Activated CD4-positive, alpha-beta T cell treated with anti-CD3 and anti-CD28 coated beads, Interleukin-2, amount 10 ng/mL, durations not matched to agents 24 days and 14 days (primary cell): ENCODE measurements around the gene CST5. TPM values are rescaled to one million over a fixed set of nuclear protein-coding genes. Genes with fewer than 3 reads are reported as not detected.
A peak's percentile ranks its signal among the peaks of the same experiment; 100 is the strongest.

Source experiments
- DNase-seq: peaks from one replicate; pipeline ENCODE4 v3.0.0; 2022
- H3K27ac Mint-ChIP-seq: one replicate; pipeline ENCODE4 v1.8.0; 2022; ENCODE audit warnings: mild to moderate bottlenecking, mixed read lengths
- H3K27me3 Mint-ChIP-seq: one replicate; pipeline ENCODE4 v1.8.0; 2022; ENCODE audit warnings: mixed read lengths
- H3K36me3 Mint-ChIP-seq: one replicate; pipeline ENCODE4 v1.8.0; 2022; ENCODE audit warnings: low read depth, mild to moderate bottlenecking, mixed read lengths
- H3K4me1 Mint-ChIP-seq: one replicate; pipeline ENCODE4 v1.8.0; 2021; ENCODE audit warnings: mixed read lengths
- H3K4me3 Mint-ChIP-seq: one replicate; pipeline ENCODE4 v1.8.0; 2022; ENCODE audit warnings: mild to moderate bottlenecking, moderate library complexity, mixed read lengths
- H3K9me3 Mint-ChIP-seq: one replicate; pipeline ENCODE4 v1.8.0; 2021; ENCODE audit warnings: mixed read lengths
- intact Hi-C: fragments of 100-400 bp; cut with micrococcal nuclease; formaldehyde crosslinking; loops from one replicate; pipeline ENCODE4 v1.15.1; 2023
- total RNA-seq: library from RNA; stranded (reverse); gene quantifications from 2 replicates; pipeline ENCODE4 v1.2.3, GENCODE V29; 2022

Gene CST5, protein sequence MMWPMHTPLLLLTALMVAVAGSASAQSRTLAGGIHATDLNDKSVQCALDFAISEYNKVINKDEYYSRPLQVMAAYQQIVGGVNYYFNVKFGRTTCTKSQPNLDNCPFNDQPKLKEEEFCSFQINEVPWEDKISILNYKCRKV
- total RNA-seq = not detected in 2 replicates

DNA sequence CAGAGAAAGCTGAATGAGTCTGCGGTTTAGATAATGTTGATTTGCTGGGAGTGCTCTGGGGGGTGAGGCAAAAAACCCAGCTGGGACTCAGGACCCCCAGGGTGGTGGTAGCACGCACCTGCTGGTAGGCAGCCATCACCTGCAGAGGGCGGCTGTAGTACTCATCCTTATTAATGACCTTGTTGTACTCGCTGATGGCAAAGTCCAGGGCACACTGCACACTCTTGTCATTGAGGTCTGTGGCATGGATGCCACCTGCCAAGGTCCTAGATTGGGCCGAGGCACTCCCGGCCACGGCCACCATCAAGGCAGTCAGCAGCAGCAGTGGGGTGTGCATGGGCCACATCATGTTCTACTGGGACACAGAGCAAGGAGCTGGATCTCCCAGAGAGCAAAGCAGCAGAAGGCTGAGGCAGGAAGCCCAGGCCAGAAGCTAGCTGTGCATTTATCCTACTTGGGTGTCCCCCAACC, at the start of gene CST5:
CST5 (minus strand) TSS at position 421 of the 471 bp plus-strand sequence; CDS start at position 349, 72 bp downstream.
- Mint-ChIP-seq H3K4me3 (no peak within 1 kb of the TSS), H3K27ac (no peak within 1 kb of the TSS), H3K9me3 (no peaks in the 10 kb centered on the region), H3K4me1 (peaks cover 3% of the 10 kb centered on the region), H3K36me3 (no peaks in the 10 kb centered on the region), H3K27me3 (no peaks in the 10 kb centered on the region)
- intact Hi-C loops = no loop called here
- DNase-seq = no peak

DNA sequence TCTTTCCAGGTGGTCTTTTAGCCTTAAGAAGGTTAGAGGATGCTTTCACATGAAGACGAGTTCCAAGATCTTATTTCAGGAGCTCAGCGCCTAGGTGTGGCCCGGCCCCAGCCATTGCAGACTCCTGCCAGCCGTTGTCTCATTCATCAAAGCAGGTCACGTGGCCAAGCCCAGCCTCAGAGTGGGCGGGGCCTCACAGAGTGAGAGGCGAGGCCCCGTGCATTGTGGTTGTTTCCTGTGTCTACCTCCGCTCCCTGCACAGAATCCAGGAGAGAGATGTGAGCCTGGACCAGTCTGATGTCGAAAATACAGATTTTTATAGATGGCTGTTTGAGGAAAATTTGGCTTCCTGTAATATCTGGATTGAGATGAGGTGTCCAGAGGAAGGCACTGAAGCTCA, 49.2 kb upstream of the CST5 start:
- H3K27me3 Mint-ChIP-seq = no peaks in the 10 kb centered on the region
- no peak overlapping the region for H3K27ac Mint-ChIP-seq
- H3K36me3 Mint-ChIP-seq = no peaks in the 10 kb centered on the region
- H3K4me3 Mint-ChIP-seq = no peak overlapping the region
- peak; percentile 79 for DNase-seq
- peaks cover 10% of the 10 kb centered on the region for H3K9me3 Mint-ChIP-seq
- intact Hi-C loops = no loop called here
- peaks cover 14% of the 10 kb centered on the region for H3K4me1 Mint-ChIP-seq

DNA sequence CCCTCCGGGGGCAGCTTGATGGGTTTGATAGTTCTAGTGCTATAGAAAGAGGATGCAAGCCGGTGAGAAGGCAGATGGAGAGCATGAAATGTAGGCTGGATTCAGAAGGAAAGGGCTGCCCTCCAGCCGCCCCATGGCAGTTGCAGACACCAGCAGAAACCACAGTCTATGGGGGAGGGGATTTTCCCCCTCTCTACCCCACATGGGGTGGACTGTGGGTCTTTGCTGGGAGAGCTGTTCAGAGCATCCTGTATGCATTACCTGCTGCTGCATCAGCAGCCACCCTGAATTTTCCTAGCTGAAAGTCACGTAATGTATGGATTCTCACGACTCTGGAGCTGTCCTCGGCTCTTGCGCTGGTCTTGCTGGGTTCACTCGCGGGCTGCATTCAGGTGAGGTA, 48.8 kb upstream of the CST5 start:
- Mint-ChIP-seq H3K27ac (no peak overlapping the region), H3K4me1 (peaks cover 14% of the 10 kb centered on the region), H3K27me3 (no peaks in the 10 kb centered on the region), H3K4me3 (no peak overlapping the region), H3K36me3 (no peaks in the 10 kb centered on the region), H3K9me3 (peaks cover 10% of the 10 kb centered on the region)
- intact Hi-C loops = no loop called here
- DNase-seq = no peak

DNA sequence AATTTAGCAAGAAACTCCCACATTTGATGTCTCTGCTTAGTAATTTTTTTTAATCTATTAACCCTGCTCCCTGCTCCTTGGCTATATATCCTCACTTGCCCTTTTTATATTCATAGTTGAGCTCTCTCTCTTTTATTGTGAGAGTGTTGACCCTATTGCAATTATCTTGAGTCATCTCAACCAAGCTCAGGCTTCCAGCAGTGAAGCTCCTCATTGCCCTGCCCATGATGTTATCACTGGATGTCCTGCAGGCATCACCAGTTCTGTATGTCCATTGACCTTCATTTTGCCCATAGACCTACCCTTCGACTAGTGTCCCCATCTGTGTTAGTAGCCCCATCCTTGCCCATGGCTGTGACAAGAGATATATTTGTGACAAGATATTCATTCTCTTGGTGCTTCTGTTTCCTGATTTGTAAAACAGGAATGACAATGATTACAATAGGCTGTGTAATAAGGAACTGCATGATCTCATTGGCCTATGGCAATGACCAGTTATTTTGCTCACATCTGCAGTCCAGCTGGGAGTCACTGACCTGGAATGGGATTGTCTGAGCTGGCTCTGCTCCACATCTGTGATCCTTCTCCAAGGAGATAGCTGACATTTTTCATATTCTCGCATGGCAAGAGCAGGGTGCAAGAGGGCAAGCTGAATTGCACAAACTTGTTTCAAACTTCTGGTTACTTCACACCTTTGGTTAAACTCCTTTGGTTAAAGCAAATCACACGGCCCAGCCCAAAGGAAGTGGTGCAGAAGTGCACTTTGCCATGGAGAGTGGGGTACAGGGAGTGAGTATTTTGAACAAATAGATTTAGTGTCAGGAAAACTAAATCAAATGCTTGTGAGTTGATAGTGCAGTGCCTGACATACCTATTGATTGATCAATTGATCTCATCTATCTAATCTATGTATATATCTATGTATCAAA, 47.7 kb upstream of the CST5 start:
- Mint-ChIP-seq H3K4me1 (peaks cover 13% of the 10 kb centered on the region), H3K4me3 (no peak overlapping the region), H3K36me3 (no peaks in the 10 kb centered on the region), H3K9me3 (peaks cover 10% of the 10 kb centered on the region), H3K27me3 (no peaks in the 10 kb centered on the region), H3K27ac (no peak overlapping the region)
- intact Hi-C loops = no loop called here
- no peak for DNase-seq

DNA sequence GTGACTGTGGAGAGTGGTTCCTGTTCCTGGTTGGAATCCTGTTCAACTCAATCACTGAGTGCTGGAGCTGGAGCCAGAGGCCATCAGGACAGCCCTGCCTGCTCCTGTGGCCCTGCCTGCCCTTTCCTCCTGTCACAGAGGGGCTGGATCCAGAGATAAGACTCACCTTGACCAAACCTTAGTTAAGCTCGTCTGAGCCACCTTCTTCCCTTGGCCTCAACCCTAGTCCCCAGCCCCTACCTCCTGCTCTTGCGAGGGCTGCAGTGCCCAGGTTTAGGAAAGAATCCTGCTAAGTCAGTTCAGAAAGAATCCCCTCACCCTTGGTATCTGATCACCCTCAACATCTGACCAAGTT, 47.0 kb upstream of the CST5 start:
- intact Hi-C loops = no loop called here
- Mint-ChIP-seq H3K27ac (no peak overlapping the region), H3K9me3 (peaks cover 10% of the 10 kb centered on the region), H3K4me3 (no peak overlapping the region), H3K27me3 (no peaks in the 10 kb centered on the region), H3K36me3 (no peaks in the 10 kb centered on the region), H3K4me1 (peaks cover 13% of the 10 kb centered on the region)
- DNase-seq = no peak

DNA sequence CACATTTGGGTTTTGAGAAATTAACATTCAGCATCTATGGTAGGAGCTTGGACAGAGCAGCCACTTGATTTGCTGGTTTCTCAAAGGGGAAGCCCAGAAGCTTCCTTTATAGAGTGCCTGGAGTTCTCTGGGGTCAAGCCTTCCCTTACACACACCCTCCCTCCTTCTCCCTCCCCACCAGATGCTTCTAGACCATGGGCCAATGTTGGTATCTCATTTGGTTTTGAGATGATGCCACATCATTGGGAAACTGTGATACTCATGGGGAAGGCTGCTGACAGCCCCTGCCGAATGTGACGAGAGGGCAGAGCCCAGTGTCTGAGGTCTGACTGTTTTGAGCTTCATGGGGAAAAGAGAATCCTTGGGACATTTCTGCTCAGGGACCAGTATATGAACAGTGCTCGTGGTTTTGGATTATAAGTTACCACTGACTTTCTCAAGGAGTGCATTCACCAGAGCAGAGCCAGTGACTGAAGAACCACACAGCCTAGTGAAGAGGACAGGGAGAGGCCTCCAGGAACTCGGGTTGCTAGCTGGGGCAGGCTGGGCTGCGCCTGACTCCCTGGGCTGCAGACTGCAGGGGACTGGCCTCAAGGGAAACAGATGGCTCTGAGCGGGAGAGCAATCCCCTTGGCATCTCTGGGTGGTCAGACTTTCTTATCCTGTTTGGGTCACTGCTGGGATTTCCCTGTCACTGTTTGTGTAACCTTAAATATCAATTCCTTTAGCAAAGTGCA, 46.4 kb upstream of the CST5 start:
- H3K36me3 Mint-ChIP-seq = no peaks in the 10 kb centered on the region
- peaks cover 13% of the 10 kb centered on the region for H3K4me1 Mint-ChIP-seq
- H3K27ac Mint-ChIP-seq = no peak overlapping the region
- intact Hi-C loops = no loop called here
- no peak overlapping the region for H3K4me3 Mint-ChIP-seq
- DNase-seq = no peak
- H3K9me3 Mint-ChIP-seq = peaks cover 10% of the 10 kb centered on the region
- H3K27me3 Mint-ChIP-seq = no peaks in the 10 kb centered on the region

DNA sequence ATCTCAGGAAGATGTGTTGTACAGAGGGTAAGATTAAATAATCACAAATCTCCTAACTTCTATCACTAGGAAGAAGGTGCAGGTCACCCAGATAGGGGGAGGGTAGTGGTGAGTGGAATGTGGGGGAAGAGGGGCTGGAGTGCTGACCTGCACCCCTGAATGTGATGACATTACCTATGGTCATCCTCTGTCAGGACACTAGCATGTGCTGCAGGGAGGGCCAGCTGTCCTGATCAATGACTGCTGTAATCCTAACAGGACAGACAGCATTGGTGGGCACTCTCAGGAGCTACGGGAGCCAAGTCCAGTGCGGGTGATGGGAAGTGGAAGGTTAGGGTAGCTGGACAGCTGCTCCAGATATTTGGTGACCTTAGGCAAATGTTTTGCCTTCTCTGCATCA, 45.2 kb upstream of the CST5 start:
- no peak for DNase-seq
- peaks cover 17% of the 10 kb centered on the region for H3K4me1 Mint-ChIP-seq
- H3K9me3 Mint-ChIP-seq = peaks cover under 1% of the 10 kb centered on the region
- intact Hi-C loops = no loop called here
- H3K36me3 Mint-ChIP-seq = no peaks in the 10 kb centered on the region
- no peaks in the 10 kb centered on the region for H3K27me3 Mint-ChIP-seq
- no peak overlapping the region for H3K27ac Mint-ChIP-seq
- no peak overlapping the region for H3K4me3 Mint-ChIP-seq

DNA sequence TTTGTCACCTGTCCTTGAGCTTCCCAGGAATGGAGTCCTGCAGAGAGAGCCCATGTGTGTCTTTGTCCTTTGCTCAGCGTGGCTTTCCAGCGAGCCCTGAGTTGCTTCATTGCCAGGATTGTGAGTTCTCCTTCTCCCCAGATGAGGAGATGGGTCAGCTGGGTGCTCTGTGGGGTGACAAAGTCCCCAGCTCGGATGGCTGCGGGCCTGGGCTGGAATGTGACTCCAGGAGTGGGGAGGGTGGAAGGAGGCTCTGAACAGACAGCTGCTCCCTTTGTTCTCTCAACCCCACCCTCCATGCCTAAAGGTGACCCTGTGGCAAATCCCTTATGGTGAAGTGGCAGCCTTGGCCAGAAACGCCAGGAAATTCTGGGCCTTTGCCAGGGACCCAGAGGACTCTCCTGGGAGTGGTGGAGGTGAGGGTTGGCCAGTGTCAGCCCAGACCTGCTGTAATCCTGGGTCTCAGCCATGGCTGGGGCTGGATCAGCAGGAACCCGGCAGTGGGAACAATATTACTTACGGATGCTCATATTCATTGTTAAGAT, 44.4 kb upstream of the CST5 start:
- no peaks in the 10 kb centered on the region for H3K9me3 Mint-ChIP-seq
- H3K36me3 Mint-ChIP-seq = no peaks in the 10 kb centered on the region
- peaks cover 18% of the 10 kb centered on the region for H3K4me1 Mint-ChIP-seq
- no peak overlapping the region for H3K4me3 Mint-ChIP-seq
- intact Hi-C loops = no loop called here
- no peak overlapping the region for H3K27ac Mint-ChIP-seq
- H3K27me3 Mint-ChIP-seq = no peaks in the 10 kb centered on the region
- no peak for DNase-seq

DNA sequence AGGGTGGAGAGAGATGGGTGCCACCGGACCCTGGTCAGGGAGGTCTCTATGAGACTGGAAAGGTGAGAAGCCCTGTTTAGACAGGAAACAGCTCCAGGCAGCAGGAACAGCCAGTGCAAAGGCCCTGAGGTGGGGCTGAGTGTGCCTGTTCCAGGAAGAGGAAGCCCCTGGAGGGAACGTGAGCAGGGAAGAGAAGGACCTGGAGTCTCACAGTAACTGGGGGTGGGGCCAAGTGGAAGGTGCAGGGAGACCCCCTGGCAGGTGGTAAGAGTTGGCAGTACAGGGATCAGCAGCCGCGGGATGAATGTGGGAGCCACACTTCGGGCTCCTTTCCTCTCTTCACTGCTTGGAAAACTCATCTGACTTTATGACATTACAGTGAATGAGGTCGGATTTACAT, 43.8 kb upstream of the CST5 start:
- no peaks in the 10 kb centered on the region for H3K27me3 Mint-ChIP-seq
- peaks cover 13% of the 10 kb centered on the region for H3K4me1 Mint-ChIP-seq
- H3K36me3 Mint-ChIP-seq = no peaks in the 10 kb centered on the region
- H3K27ac Mint-ChIP-seq = no peak overlapping the region
- no peak overlapping the region for H3K4me3 Mint-ChIP-seq
- no peaks in the 10 kb centered on the region for H3K9me3 Mint-ChIP-seq
- intact Hi-C loops = no loop called here
- no peak for DNase-seq

DNA sequence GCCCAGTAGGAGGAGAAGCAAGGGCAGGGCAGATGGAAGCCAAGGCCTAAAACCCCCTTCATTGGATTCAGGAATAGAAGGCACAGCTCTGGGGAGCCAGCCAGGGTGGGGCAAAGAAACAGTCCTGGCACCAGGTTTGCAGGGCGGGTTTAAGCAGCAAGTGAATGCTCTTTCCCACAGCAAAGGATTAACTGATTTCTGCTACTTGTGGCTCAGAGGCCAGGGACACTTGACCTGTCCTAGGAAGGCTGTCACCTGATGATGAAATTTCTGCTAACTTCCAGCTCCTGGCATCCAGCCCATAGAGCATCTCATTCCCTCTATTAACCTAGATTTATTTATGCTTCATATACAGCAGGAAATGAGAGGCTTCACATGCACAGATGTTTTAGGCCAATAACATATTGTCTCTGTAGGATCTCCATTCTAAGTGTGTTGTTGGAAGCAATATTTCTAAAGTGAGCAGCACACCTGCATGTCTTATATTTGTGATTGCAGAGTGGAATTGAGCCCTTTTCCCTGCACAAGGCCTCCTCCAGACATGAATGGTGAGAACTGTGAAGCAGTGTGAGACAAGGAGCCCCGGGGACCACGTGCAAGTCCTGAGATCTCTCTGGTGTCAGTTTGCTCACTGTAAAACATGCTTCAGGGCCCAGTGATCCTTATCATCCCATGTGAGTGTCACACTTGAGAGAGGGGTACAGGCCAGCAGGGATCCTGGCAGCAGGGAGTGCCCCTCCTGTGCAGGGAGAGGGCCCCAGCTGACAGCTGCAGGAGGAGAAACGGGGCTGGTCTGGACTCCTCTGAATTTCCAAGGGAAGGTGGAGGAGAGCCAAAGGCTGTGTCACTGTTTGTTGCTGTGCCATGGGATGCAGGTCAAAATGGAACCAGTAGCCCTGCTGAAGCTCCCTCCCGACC, 41.1 kb upstream of the CST5 start:
- intact Hi-C loops = no loop called here
- Mint-ChIP-seq H3K9me3 (no peaks in the 10 kb centered on the region), H3K27ac (no peak overlapping the region), H3K4me1 (peaks cover 8% of the 10 kb centered on the region), H3K27me3 (no peaks in the 10 kb centered on the region), H3K4me3 (no peak overlapping the region), H3K36me3 (no peaks in the 10 kb centered on the region)
- no peak for DNase-seq

DNA sequence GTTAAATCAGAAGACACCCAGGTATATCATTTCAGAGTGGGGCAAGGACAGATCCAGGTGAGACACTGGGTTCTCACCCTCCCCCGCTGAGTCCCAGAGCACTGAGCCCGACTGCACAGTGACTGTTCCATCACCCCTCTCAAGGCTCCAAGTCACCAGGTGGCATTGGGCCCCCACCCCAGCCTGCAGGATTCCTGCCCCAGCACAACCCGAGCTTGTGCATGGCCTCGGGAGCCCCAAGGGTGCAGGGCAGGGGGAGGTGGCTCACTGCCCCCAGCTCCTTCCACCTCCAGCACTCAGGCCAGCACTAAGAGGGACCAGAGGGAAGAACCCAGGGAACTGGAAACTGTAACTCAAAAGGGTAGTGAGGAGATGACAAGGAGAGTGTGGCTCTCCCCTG, 39.3 kb upstream of the CST5 start:
- Mint-ChIP-seq H3K27ac (no peak overlapping the region), H3K9me3 (no peaks in the 10 kb centered on the region), H3K4me1 (peaks cover 8% of the 10 kb centered on the region), H3K27me3 (no peaks in the 10 kb centered on the region), H3K36me3 (no peaks in the 10 kb centered on the region), H3K4me3 (no peak overlapping the region)
- intact Hi-C loops = no loop called here
- no peak for DNase-seq

DNA sequence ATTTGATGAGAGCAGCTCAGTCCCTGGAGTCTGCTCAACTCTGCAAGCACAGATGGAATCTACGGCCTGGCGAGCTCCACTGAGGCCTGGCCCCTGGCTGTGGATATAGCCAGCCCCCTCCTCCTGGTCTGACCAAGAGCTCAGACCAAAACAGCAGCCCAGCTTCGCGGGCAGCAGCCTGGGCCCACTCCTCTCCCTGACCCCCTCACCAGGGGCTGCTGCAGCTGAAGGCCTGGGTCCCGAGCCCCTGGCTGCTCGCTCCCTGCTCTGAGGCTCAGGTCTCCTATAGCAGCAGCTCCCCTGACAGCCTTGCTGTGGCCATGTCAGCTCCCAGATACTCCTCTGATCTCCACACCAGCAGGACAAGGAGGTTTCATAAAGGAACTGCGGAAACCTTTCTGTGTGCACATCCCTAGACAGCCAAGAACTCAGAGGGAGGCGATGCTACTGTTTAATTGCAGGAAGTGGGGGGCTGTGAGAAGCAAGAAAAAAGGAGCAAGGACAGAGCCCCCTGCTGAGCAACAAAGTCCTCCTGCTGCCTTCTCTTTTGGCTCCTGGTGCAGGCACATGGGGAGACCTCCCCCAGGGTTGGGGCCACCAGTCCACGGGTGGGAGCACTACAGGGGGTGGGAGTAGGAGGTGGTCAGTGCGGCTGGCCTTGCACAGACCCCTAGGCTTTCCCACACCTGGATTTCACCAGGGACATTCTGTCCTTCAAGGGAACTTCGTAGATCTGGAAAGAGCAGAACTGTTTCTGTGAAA, 38.7 kb upstream of the CST5 start:
- Mint-ChIP-seq H3K9me3 (no peaks in the 10 kb centered on the region), H3K4me3 (no peak overlapping the region), H3K27me3 (no peaks in the 10 kb centered on the region), H3K36me3 (no peaks in the 10 kb centered on the region), H3K27ac (no peak overlapping the region), H3K4me1 (peaks cover 8% of the 10 kb centered on the region)
- intact Hi-C loops = no loop called here
- DNase-seq = no peak
